Astrocyte of the cerebellum (primary cell): ENCODE measurements around the gene QPCT.

ENCODE experiments used
- DNase-seq: peaks from one replicate; pipeline ENCODE4 v3.0.0-alpha.2; 2011; ENCODE audit warnings: low read depth
- H3K4me3 ChIP-seq: 2 replicates; pipeline ENCODE4 v1.5.1; 2011; ENCODE audit warnings: mild to moderate bottlenecking, low read depth, low read length, moderate library complexity
- in situ Hi-C: cut with HindIII; loops from 2 replicates; pipeline ENCODE4 v1.10.0; 2017; ENCODE audit warnings: low sequenced_read_pairs
- TF ChIP-seq, protein P1 (sequence below): IDR thresholded peaks from 2 replicates; pipeline ENCODE4 v1.5.1; 2012; ENCODE audit warnings: low read length, low read depth, moderate library complexity, mild to moderate bottlenecking; ENCODE audit errors: missing control alignments

Gene QPCT

DNA sequence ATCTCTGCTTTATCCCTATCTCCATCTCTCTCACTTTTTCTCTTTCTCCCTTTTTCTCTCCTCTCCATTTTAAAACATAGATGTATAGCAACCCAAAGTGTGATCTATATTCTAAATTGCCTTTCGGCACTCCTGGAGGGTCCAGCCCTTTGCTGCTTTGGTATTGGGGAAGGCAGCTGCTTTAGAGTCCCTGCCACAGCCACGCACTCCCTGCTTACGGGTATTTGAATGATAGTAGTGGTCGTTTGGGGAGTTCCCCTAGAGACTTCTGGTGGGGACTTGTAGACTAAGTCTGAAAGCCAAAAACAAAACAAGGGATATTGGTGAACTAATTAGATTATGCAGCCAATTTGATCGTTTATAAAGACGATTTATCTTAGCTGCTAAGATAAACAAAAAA, 11.9 kb downstream of the QPCT start:
- TF ChIP-seq, protein P1, sequence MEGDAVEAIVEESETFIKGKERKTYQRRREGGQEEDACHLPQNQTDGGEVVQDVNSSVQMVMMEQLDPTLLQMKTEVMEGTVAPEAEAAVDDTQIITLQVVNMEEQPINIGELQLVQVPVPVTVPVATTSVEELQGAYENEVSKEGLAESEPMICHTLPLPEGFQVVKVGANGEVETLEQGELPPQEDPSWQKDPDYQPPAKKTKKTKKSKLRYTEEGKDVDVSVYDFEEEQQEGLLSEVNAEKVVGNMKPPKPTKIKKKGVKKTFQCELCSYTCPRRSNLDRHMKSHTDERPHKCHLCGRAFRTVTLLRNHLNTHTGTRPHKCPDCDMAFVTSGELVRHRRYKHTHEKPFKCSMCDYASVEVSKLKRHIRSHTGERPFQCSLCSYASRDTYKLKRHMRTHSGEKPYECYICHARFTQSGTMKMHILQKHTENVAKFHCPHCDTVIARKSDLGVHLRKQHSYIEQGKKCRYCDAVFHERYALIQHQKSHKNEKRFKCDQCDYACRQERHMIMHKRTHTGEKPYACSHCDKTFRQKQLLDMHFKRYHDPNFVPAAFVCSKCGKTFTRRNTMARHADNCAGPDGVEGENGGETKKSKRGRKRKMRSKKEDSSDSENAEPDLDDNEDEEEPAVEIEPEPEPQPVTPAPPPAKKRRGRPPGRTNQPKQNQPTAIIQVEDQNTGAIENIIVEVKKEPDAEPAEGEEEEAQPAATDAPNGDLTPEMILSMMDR: no peak
- in situ Hi-C loops: no loop called here
- DNase-seq: no peak
- no peak overlapping the region for H3K4me3 ChIP-seq

DNA sequence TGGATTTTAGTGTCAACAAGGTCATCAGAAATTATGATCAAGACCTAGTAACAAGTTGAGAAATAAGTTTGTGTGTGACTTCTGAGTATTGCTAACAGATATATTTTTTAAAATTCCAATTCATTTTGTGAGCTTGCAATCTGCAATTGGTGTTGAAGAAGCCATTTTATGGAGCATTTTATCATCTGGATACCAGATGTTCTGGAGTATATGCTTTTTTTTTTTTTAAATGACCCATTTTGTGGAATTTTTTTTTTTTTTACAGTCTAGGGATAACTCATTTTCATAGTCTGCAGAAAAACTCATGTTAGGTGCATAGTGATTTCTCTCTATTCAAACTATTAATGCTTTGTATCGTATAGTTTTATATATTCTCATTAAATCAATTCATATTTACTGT, 12.6 kb downstream of the QPCT start:
- in situ Hi-C loops: no loop called here
- TF ChIP-seq, protein P1: no peak
- no peak overlapping the region for H3K4me3 ChIP-seq
- DNase-seq: no peak

DNA sequence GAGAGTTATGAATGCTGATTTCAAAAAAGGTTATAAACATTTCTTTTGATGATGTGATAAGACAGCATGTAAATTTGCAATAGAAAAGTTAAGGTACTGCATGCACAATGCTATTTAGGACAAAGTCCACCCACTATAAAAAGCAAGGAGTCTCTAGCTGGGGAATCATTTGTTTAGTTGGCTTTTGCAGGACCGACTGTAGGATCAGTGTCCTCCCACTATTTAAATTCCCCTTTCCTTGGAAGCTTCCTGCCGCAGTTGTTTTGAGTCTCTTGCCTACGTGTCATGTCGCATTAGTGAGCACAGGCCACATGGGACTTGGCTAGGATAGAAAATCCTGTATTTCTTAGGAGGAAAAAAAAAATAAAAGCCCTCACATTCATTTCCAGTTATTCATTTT, 13.1 kb downstream of the QPCT start:
- TF ChIP-seq, protein P1: no peak
- in situ Hi-C loops: no loop called here
- DNase-seq: no peak
- H3K4me3 ChIP-seq: no peak overlapping the region

DNA sequence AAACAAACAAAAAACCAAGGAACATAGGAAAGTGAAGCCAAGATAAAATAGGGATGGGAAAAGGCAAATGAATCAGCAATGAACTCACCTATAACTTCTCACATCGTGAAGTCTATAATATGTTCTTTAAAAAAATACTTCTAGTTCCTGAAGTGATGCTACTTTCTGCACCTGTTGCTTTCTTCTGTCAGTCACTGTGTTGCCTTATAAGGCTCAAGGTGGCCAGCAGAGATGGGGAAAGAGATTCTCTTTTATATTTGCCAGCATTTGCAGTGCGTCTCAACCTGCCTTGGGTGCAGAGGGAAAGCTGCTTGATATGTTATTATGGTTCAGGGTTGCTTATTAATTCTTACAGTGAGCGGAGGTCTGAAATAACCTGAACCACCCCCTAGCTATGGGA, 14.0 kb downstream of the QPCT start:
- no peak for DNase-seq
- TF ChIP-seq, protein P1: no peak
- H3K4me3 ChIP-seq: no peak overlapping the region
- in situ Hi-C loops: no loop called here

DNA sequence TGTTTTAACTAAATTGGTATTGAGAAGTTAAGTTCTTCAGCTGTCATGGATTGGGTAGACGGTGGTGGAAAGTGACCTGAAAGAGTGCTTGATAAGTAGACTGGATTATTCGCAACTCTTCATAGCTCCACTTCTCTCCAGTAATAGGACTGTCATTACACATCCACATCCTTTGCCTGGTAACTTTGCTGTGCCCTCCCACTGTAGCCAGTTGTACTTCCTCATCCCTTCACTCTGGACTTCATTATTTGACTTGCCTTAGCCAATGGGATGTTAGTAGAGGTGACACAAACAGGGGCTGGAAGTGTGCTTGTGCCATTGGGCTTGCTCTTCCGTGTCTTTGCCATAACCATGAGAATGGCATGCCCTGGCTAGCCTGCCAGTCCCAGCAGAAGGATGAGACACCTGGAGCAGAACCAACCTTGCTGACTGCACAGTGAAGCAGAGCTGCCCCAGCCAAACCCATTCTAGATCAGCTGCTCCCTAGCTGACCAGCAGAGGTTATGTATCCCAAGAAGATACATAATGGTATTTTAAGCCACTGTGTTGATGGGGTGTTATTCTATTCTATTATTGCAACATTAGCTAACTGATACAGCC, 16.9 kb downstream of the QPCT start:
- TF ChIP-seq, protein P1: no peak
- H3K4me3 ChIP-seq: no peak overlapping the region
- in situ Hi-C loops: no loop called here
- no peak for DNase-seq

DNA sequence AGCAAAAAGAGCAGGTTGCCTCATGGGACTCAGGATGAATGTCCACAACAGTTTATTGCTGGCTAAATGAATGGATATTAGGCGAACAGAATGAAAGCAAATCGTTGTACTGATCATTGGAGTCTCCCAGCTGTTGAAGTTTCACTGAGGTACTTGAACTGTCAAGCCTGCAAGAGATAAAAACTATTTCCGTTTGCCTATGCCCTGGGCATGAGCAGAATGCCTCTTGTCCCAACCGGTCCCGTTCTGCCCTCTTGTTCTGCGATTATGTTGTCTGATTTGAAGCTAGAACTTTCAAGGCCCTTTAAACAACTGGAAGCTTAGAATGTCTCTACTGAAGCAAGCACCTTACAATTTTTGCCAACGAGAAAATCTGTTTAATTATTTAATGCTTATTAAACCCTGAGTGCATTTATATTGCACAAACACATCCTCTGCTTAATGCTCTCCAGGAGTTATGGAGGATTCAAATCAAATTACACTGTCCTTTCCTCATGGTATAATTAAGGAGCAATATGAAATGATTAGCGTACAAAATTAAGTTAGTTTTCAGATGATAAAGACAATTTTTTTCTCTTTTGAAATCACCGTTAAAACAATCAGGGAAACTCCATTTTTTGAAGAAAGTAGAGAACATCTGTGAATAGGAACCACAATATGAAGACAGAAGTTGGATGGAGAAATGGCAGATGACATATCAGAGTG, 17.7 kb downstream of the QPCT start:
- no peak for DNase-seq
- no peak overlapping the region for H3K4me3 ChIP-seq
- in situ Hi-C loops: no loop called here
- TF ChIP-seq, protein P1: no peak

DNA sequence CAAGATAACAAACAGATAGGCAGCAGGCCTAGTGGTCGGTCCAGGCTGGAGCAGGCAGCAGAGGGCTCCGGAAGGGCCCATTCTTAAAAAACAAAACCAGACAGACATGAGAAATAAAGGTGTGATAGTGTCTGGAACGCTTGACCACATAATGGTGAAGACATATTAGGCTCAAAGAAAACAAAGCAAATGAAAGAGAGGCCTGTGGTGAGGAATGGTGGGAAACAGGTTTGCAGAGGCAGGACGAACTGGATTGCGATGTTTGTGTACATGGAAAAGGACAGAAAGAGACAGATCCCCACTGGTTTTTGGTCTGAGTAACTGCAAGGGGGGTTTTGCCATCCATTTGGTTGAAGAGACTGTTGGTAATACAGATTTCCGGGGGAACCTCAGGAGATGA, 19.9 kb downstream of the QPCT start:
- no peak overlapping the region for H3K4me3 ChIP-seq
- in situ Hi-C loops: no loop called here
- DNase-seq: no peak
- TF ChIP-seq, protein P1: no peak
